HG02759 (cell line): ENCODE measurements around the gene KIAA1755.

Experiments
- ATAC-seq: cut with Tn5 transposase; IDR thresholded peaks from one replicate; pipeline ENCODE4 v1.9.1; 2021; ENCODE audit warnings: mild to moderate bottlenecking, moderate library complexity; ENCODE audit not compliant: unreplicated experiment

The KIAA1755 gene

GRCh38 chr20:38208088-38208487 is 52.4 kb downstream of the KIAA1755 start:
- ATAC-seq, result no peak

- ATAC-seq, result no peak
Measured at GRCh38 chr20:38207621-38208020, 52.9 kb downstream of the KIAA1755 start.

- ATAC-seq, result no peak
Measured at GRCh38 chr20:38205001-38205400, 55.5 kb downstream of the KIAA1755 start.

GRCh38 chr20:38203981-38204357 is 56.6 kb downstream of the KIAA1755 start:
- no peak for ATAC-seq

- no peak for ATAC-seq
Measured at GRCh38 chr20:38203337-38203980, 57.1 kb downstream of the KIAA1755 start.

- ATAC-seq, result no peak
Measured at GRCh38 chr20:38202982-38203293, 57.6 kb downstream of the KIAA1755 start.

- ATAC-seq, result no peak
Measured at GRCh38 chr20:38202153-38202981, 58.2 kb downstream of the KIAA1755 start.

GRCh38 chr20:38201356-38201755 is 59.2 kb downstream of the KIAA1755 start:
- ATAC-seq, result no peak

GRCh38 chr20:38200646-38201045 is 59.9 kb downstream of the KIAA1755 start:
- ATAC-seq, result no peak

GRCh38 chr20:38199501-38200390 is 60.8 kb downstream of the KIAA1755 start:
- ATAC-seq, result no peak

- ATAC-seq, result no peak
Measured at GRCh38 chr20:38198238-38198861, 62.2 kb downstream of the KIAA1755 start.

- ATAC-seq, result no peak
Measured at GRCh38 chr20:38197619-38198018, 62.9 kb downstream of the KIAA1755 start.

GRCh38 chr20:38197217-38197616 is 63.3 kb downstream of the KIAA1755 start:
- ATAC-seq, result no peak

GRCh38 chr20:38196592-38196991 is 63.9 kb downstream of the KIAA1755 start:
- no peak for ATAC-seq

- ATAC-seq, result no peak
Measured at GRCh38 chr20:38196076-38196475, 64.5 kb downstream of the KIAA1755 start.

GRCh38 chr20:38195521-38195920 is 65.0 kb downstream of the KIAA1755 start:
- ATAC-seq, result no peak

- no peak for ATAC-seq
Measured at GRCh38 chr20:38194971-38195504, 65.5 kb downstream of the KIAA1755 start.

- no peak for ATAC-seq
Measured at GRCh38 chr20:38193586-38194105, 66.9 kb downstream of the KIAA1755 start.

- no peak for ATAC-seq
Measured at GRCh38 chr20:38192323-38192885, 68.1 kb downstream of the KIAA1755 start.

- ATAC-seq, result no peak
Measured at GRCh38 chr20:38191654-38192053, 68.9 kb downstream of the KIAA1755 start.
